ENCODE results near the gene SENP3.

SENP3 gene

DNA sequence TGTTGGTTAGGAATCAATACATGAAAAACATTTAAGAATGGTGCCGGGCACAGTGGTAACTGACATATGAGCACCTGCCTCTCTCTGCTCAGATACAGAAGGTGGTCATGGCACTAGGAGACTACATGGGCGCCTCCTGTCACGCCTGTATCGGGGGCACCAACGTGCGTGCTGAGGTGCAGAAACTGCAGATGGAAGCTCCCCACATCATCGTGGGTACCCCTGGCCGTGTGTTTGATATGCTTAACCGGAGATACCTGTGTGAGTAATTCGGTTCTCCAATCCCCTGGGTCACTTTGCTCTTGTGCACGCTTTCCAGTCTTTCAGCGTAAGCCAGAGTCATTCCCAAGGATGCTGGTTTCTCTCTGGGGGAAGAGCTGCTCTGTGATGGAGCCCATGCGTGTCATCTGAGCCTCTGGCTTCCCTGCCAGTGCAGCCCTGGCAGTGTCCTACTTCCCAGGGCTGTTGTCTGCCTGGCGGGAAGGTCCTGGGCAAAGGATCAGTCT lies 14.8 kb downstream of the SENP3 start:
- DNase-seq (ENCODE audit: low read depth) = no peak
- no peak overlapping the region; the same call in 1 of the 2 replicates for H3K4me3 ChIP-seq (ENCODE audit: low read length)
- no peak for TF ChIP-seq CTCF (conservative IDR thresholded peaks at IDR 0.05; ENCODE audit: low read length)

GRCh38 chr17:7577327-7578199 lies 15.8 kb downstream of the SENP3 start:
- no peak for TF ChIP-seq CTCF (conservative IDR thresholded peaks at IDR 0.05; ENCODE audit: low read length)
- DNase-seq (ENCODE audit: low read depth) = no peak
- H3K4me3 ChIP-seq (ENCODE audit: low read length) = no peak overlapping the region

GRCh38 chr17:7579001-7579833 lies 17.5 kb downstream of the SENP3 start, which contains the start of gene CD68:
Gene CD68 (plus strand): TSS chr17:7579638. CDS start chr17:7579678, 40 bp downstream.
- peak within 1 kb of the TSS; percentile 43 for H3K4me3 ChIP-seq (ENCODE audit: low read length)
- no peak for TF ChIP-seq CTCF (conservative IDR thresholded peaks at IDR 0.05; ENCODE audit: low read length)
- DNase-seq (ENCODE audit: low read depth) = peak; percentile 90

DNA sequence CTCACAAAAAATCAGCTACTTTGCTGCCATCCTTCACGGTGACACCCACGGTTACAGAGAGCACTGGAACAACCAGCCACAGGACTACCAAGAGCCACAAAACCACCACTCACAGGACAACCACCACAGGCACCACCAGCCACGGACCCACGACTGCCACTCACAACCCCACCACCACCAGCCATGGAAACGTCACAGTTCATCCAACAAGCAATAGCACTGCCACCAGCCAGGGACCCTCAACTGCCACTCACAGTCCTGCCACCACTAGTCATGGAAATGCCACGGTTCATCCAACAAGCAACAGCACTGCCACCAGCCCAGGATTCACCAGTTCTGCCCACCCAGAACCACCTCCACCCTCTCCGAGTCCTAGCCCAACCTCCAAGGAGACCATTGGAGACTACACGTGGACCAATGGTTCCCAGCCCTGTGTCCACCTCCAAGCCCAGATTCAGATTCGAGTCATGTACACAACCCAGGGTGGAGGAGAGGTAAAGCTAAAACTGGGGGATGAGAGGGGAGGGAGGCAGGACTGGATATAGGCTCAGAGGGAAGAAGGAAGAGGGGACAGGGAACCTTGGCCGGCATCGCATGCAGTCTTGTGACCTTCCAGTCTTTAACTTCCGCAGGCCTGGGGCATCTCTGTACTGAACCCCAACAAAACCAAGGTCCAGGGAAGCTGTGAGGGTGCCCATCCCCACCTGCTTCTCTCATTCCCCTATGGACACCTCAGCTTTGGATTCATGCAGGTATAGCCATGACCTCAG lies 18.3 kb downstream of the SENP3 start:
- H3K4me3 ChIP-seq (ENCODE audit: low read length) = peak overlapping the region; percentile 43
- no peak for DNase-seq (ENCODE audit: low read depth)
- TF ChIP-seq CTCF (conservative IDR thresholded peaks at IDR 0.05; ENCODE audit: low read length) = no peak

DNA sequence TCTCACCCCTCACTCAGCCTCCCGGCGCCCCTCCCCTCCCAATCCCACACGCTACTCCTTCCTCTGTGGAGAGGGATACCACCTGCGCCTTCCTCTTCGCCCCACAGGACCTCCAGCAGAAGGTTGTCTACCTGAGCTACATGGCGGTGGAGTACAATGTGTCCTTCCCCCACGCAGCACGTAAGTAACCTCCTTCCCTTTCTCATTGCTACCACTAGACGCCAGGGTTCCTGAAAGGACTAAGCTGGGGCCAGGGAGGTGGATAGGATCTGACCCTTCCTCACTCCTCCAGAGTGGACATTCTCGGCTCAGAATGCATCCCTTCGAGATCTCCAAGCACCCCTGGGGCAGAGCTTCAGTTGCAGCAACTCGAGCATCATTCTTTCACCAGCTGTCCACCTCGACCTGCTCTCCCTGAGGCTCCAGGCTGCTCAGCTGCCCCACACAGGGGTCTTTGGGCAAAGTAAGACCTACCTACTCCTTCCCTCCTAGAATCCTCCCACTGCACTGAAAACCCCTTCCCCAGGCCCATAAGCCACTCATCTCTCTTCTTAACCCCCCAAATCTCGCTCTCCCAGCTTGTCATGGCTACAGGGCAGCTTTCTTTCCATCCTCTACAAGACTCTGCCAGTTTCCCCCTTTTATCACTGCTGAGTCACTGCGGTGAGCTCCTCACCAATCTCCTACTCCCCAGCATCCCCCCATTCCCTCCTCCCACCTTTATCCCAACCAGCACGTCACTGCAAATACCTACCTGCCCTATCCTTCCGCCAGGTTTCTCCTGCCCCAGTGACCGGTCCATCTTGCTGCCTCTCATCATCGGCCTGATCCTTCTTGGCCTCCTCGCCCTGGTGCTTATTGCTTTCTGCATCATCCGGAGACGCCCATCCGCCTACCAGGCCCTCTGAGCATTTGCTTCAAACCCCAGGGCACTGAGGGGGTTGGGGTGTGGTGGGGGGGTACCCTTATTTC lies 19.2 kb downstream of the SENP3 start:
- TF ChIP-seq CTCF (conservative IDR thresholded peaks at IDR 0.05; ENCODE audit: low read length) = no peak
- no peak for DNase-seq (ENCODE audit: low read depth)
- no peak overlapping the region for H3K4me3 ChIP-seq (ENCODE audit: low read length)
